H1 (cell line): ENCODE measurements around the gene WDR31.

ENCODE experiments used
- ATF2 ChIP-seq: IDR thresholded peaks from 2 replicates; pipeline ENCODE4 v1.6.1; 2012; ENCODE audit warnings: low read length, inconsistent platforms
- ATF3 ChIP-seq: IDR thresholded peaks from 2 replicates; pipeline ENCODE4 v1.6.1; 2011; ENCODE audit warnings: low read depth, mild to moderate bottlenecking, low read length; ENCODE audit not compliant: insufficient read depth
- CEBPB ChIP-seq: IDR thresholded peaks from 2 replicates; pipeline ENCODE4 v1.6.1; 2012; ENCODE audit warnings: low read depth, low read length
- CTCF ChIP-seq, 3 experiments: IDR thresholded peaks; 1 replicate in 2 of 3; 2 replicates in 1 of 3; pipeline versions ENCODE4 v1.5.1 to v1.6.1; 2011; ENCODE audit warnings: low read length in 3 of 3, mild to moderate bottlenecking in 3 of 3, inconsistent platforms in 2 of 3, low read depth in 1 of 3, moderate library complexity in 1 of 3; ENCODE audit not compliant: insufficient read depth in 1 of 3; ENCODE audit errors: control extremely low read depth in 1 of 3
- EZH2 ChIP-seq: fragments of 200-600 bp; sonication (generic); IDR thresholded peaks from 2 replicates; pipeline ENCODE4 v1.7.1; 2012; ENCODE audit warnings: low read depth, mild to moderate bottlenecking, moderate library complexity, low read length, inconsistent platforms; ENCODE audit not compliant: severe bottlenecking
- KDM1A ChIP-seq: fragments of 200-600, 300-600 bp; sonication (generic); IDR thresholded peaks from 2 replicates; pipeline ENCODE4 v1.7.1; 2016; ENCODE audit warnings: mild to moderate bottlenecking, low read length, borderline replicate concordance
- MAFK ChIP-seq: IDR thresholded peaks from 2 replicates; pipeline ENCODE4 v1.6.1; 2012; ENCODE audit warnings: low read depth, mild to moderate bottlenecking, improper control_type of control experiment, low read length
- MAX ChIP-seq: IDR thresholded peaks from 2 replicates; pipeline ENCODE4 v1.6.1; 2012; ENCODE audit warnings: inconsistent platforms
- NANOG ChIP-seq: IDR thresholded peaks from 2 replicates; pipeline ENCODE4 v1.6.1; 2011; ENCODE audit warnings: low read length, low read depth, mild to moderate bottlenecking, inconsistent platforms; ENCODE audit not compliant: insufficient read depth, poor library complexity, severe bottlenecking
- POLR2A ChIP-seq, 2 experiments: IDR thresholded peaks; 1 replicate in 1 of 2; 2 replicates in 1 of 2; pipeline ENCODE4 v1.6.1; 2011; ENCODE audit warnings: low read depth in 2 of 2, low read length in 2 of 2, mild to moderate bottlenecking in 2 of 2; ENCODE audit errors: control extremely low read depth in 1 of 2
- RBBP5 ChIP-seq: IDR thresholded peaks from 2 replicates; pipeline ENCODE4 v1.7.1; 2012; ENCODE audit warnings: low read depth, mild to moderate bottlenecking, inconsistent platforms, low read length, moderate library complexity, borderline replicate concordance
- SP1 ChIP-seq: IDR thresholded peaks from 2 replicates; pipeline ENCODE4 v1.6.1; 2011; ENCODE audit warnings: low read depth, low read length
- SRF ChIP-seq: IDR thresholded peaks from 2 replicates; pipeline ENCODE4 v1.6.1; 2011; ENCODE audit warnings: mild to moderate bottlenecking, low read depth, low read length, moderate library complexity
- TAF1 ChIP-seq: IDR thresholded peaks from 2 replicates; pipeline ENCODE4 v1.6.1; 2011; ENCODE audit warnings: mild to moderate bottlenecking, low read depth, low read length

GRCh38 chr9:113290052-113290607, 49.9 kb downstream of the WDR31 start:
- TF ChIP-seq EZH2 (no peak), CTCF (IDR thresholded peaks at IDR 0.05; ENCODE audit: control extremely low read depth in 1 of 3, insufficient read depth in 1 of 3, low read depth in 1 of 3, low read length in 3 of 3) (no peak), TAF1 (no peak), MAX (no peak), POLR2A (IDR thresholded peaks at IDR 0.05; ENCODE audit: control extremely low read depth in 1 of 2, low read depth in 2 of 2, low read length in 2 of 2) (no peak), ATF2 (no peak), MAFK (no peak), CEBPB (no peak), RBBP5 (no peak), ATF3 (no peak), NANOG (no peak), SRF (no peak), KDM1A (no peak), SP1 (no peak)
